ENCODE results near the gene DGKK.

DNA sequence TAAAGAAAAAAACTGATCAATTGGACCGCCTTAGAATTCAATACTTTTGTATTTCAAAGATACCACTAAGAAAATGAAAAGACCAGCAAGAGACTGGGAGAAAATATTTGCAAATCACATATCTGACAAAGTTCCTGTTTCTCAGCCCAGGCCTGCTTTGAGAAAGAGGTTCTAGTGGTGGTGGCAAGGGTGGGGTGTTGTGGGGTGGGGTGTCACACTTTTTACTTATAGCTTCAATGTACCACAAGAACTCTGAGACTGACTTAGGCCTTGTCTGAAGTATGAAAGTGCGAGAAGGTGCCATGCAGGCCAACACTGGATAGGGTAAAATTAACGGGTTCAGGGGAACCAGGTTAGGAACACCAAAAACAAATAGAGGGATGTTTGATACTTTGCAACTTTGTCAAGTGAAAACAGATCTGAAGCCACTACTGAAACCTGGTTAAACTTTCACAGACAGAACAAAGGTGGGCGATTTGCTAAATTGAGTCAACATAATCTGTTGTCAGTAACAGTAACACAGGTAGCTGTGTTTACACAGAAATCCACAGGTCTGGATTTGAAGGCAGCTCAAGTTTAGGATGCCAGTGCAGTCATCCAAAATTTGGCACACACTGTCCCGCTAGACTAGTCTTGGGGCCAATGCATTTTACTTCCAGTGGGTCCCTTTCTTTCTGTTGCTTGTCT, 88.8 kb downstream of the DGKK start:
- TF ChIP-seq NFE2L1 (CRISPR knock-in tag; IDR thresholded peaks at IDR 0.05; ENCODE audit: borderline replicate concordance) (no peak), KLF16 (CRISPR knock-in tag; IDR thresholded peaks at IDR 0.05) (no peak), MAFF (IDR thresholded peaks at IDR 0.05; ENCODE audit: low read depth, low read length) (no peak), POLR2A (IDR thresholded peaks at IDR 0.05; ENCODE audit: insufficient read depth in 1 of 2, low read depth in 2 of 2, low read length in 2 of 2) (no peak), RARG (CRISPR knock-in tag; IDR thresholded peaks at IDR 0.05; ENCODE audit: low read depth) (no peak), ZNF484 (CRISPR knock-in tag; IDR thresholded peaks at IDR 0.05; ENCODE audit: borderline replicate concordance, low read depth) (no peak), RAD21 (CRISPR knock-in tag; IDR thresholded peaks at IDR 0.05) (no peak), AGO1 (IDR thresholded peaks at IDR 0.05; ENCODE audit: low read depth, low read length, poor library complexity, severe bottlenecking) (no peak), TAF1 (CRISPR knock-in tag; IDR thresholded peaks at IDR 0.05) (no peak)
- TF ChIP-seq, protein P1, sequence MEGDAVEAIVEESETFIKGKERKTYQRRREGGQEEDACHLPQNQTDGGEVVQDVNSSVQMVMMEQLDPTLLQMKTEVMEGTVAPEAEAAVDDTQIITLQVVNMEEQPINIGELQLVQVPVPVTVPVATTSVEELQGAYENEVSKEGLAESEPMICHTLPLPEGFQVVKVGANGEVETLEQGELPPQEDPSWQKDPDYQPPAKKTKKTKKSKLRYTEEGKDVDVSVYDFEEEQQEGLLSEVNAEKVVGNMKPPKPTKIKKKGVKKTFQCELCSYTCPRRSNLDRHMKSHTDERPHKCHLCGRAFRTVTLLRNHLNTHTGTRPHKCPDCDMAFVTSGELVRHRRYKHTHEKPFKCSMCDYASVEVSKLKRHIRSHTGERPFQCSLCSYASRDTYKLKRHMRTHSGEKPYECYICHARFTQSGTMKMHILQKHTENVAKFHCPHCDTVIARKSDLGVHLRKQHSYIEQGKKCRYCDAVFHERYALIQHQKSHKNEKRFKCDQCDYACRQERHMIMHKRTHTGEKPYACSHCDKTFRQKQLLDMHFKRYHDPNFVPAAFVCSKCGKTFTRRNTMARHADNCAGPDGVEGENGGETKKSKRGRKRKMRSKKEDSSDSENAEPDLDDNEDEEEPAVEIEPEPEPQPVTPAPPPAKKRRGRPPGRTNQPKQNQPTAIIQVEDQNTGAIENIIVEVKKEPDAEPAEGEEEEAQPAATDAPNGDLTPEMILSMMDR (CRISPR knock-in tag; IDR thresholded peaks at IDR 0.05): no peak
- TF ChIP-seq, protein P2, sequence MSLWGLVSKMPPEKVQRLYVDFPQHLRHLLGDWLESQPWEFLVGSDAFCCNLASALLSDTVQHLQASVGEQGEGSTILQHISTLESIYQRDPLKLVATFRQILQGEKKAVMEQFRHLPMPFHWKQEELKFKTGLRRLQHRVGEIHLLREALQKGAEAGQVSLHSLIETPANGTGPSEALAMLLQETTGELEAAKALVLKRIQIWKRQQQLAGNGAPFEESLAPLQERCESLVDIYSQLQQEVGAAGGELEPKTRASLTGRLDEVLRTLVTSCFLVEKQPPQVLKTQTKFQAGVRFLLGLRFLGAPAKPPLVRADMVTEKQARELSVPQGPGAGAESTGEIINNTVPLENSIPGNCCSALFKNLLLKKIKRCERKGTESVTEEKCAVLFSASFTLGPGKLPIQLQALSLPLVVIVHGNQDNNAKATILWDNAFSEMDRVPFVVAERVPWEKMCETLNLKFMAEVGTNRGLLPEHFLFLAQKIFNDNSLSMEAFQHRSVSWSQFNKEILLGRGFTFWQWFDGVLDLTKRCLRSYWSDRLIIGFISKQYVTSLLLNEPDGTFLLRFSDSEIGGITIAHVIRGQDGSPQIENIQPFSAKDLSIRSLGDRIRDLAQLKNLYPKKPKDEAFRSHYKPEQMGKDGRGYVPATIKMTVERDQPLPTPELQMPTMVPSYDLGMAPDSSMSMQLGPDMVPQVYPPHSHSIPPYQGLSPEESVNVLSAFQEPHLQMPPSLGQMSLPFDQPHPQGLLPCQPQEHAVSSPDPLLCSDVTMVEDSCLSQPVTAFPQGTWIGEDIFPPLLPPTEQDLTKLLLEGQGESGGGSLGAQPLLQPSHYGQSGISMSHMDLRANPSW (CRISPR knock-in tag; IDR thresholded peaks at IDR 0.05; ENCODE audit: borderline replicate concordance): no peak
- TF ChIP-seq, protein P3, sequence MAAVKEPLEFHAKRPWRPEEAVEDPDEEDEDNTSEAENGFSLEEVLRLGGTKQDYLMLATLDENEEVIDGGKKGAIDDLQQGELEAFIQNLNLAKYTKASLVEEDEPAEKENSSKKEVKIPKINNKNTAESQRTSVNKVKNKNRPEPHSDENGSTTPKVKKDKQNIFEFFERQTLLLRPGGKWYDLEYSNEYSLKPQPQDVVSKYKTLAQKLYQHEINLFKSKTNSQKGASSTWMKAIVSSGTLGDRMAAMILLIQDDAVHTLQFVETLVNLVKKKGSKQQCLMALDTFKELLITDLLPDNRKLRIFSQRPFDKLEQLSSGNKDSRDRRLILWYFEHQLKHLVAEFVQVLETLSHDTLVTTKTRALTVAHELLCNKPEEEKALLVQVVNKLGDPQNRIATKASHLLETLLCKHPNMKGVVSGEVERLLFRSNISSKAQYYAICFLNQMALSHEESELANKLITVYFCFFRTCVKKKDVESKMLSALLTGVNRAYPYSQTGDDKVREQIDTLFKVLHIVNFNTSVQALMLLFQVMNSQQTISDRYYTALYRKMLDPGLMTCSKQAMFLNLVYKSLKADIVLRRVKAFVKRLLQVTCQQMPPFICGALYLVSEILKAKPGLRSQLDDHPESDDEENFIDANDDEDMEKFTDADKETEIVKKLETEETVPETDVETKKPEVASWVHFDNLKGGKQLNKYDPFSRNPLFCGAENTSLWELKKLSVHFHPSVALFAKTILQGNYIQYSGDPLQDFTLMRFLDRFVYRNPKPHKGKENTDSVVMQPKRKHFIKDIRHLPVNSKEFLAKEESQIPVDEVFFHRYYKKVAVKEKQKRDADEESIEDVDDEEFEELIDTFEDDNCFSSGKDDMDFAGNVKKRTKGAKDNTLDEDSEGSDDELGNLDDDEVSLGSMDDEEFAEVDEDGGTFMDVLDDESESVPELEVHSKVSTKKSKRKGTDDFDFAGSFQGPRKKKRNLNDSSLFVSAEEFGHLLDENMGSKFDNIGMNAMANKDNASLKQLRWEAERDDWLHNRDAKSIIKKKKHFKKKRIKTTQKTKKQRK (IDR thresholded peaks at IDR 0.05; ENCODE audit: low read length): no peak
